Psoas muscle (tissue), 8 donors: ENCODE data around the gene SH3GL1. TPM values are rescaled to one million over a fixed set of nuclear protein-coding genes. Genes with fewer than 3 reads are reported as not detected.

Source experiments
- ATAC-seq, 4 donors: fragments of 200-7000 bp; cut with Tn5 transposase; one replicate each; pipeline ENCODE4 v1.9.1; 2020; ENCODE audit warnings: moderate library complexity in 3 of 4, mild to moderate bottlenecking in 2 of 4
- DNase-seq, 2 donors: peaks; one replicate each; pipeline ENCODE4 v3.0.0-alpha.2; 2020
- H3K27ac ChIP-seq: fragments of 200-600 bp; one replicate; pipeline ENCODE4 v1.8.0; 2022
- H3K27me3 ChIP-seq, 3 donors: fragments of 200-600 bp in 1 of 3; one replicate each; pipeline versions ENCODE4 v1.6.1 to v1.8.0; 2013 to 2022; ENCODE audit warnings: low read length in 2 of 3, mild to moderate bottlenecking in 2 of 3, moderate library complexity in 1 of 3; ENCODE audit not compliant: insufficient read depth in 3 of 3
- H3K36me3 ChIP-seq, 2 donors: fragments of 200-600 bp in 1 of 2; one replicate each; pipeline versions ENCODE4 v1.6.1 to v1.8.0; 2013 to 2022; ENCODE audit warnings: low read depth in 1 of 2, mild to moderate bottlenecking in 1 of 2, moderate library complexity in 1 of 2; ENCODE audit not compliant: insufficient read depth in 1 of 2
- H3K4me1 ChIP-seq: fragments of 200-600 bp; one replicate; pipeline ENCODE4 v1.8.0; 2022
- H3K4me3 ChIP-seq: fragments of 200-600 bp; one replicate; pipeline ENCODE4 v1.8.0; 2022; ENCODE audit warnings: mild to moderate bottlenecking
- H3K9me3 ChIP-seq: fragments of 200-600 bp; one replicate; pipeline ENCODE4 v1.8.0; 2022
- WGBS, 3 donors: extraction: QIAGEN DNeasy Blood & Tissue Kit; methylation state at CpG; one replicate each; pipeline versions ENCODE4 v1.1.6 to v1.1.7; 2013; 5-methylcytosine and 5-hydroxymethylcytosine counted together
- intact Hi-C, 2 donors: fragments of 100-400 bp; cut with DNase I; formaldehyde crosslinking; loops; one replicate each; pipeline versions ENCODE4 v1.11.0 to v1.14.2; 2022
- polyA plus RNA-seq, 3 donors: library from polyadenylated mRNA; stranded (reverse); fragments of 200-250 nt; gene quantifications; one replicate each; pipeline ENCODE4 v1.2.3, GENCODE V29; 2013
- total RNA-seq, 4 donors: library from RNA; stranded (reverse); fragmentation: NEBNext Ultra II Directional in 2 of 4; extraction: Animal tissue kit (Norgen Biotek cat#: 25700) in 2 of 4; gene quantifications; one replicate each; pipeline versions ENCODE4 v1.2.1 to v1.2.4, GENCODE V29; 2021 to 2023
- TF ChIP-seq, protein P1 (sequence below): fragments of 200-600 bp; IDR thresholded peaks from one replicate; pipeline ENCODE4 v1.8.0; 2022; ENCODE audit warnings: antibody characterized with exemption
- donor health status: healthy with polysubstance abuse.
- donor health status: DM: no; HTN: no; CAD: no; lungs with moderate emphysema.
- donor health status: Bipolar disorder and iron deficiency.
- donor health status: healthy.
- donor health status: DM: yes; HTN: yes; CAD: no.
- donor health status: DM: no; HTN: no; CAD: no.
- donor health status: DM: no; HTN: no; CAD: no.
- donor health status: DM: yes; HTN: yes; CAD: no.

SH3GL1 gene
- total and polyA plus RNA-seq, 7 donors: 16.0 to 85.6 (median 23.3) TPM

DNA sequence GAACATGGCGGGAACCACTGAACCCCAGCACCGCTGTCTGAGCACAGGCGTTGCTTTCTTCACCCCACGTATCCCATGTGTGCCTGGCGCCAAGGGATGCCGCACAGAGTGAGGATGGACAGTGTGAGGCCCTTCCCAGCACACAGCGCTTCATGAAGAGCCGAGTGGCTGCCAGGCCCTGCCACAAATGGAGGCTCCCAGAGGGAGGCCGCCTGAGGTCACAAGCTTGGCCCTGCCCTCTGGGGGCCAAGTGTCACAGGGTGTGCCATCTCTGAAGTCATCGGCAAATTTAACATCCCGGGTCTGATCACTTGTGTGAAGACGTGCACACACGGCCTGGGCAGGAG is 32.6 kb downstream of the SH3GL1 start:
- Histone ChIP-seq H3K4me3 (no peak overlapping the region), H3K4me1 (peaks cover 54% of the 10 kb centered on the region), H3K27ac (peak overlapping the region; percentile 85), H3K27me3 (no peaks in the 10 kb centered on the region), H3K9me3 (no peaks in the 10 kb centered on the region), H3K36me3 (peaks cover 0 to 36% of the 10 kb centered on the region in 2 donors)
- intact Hi-C loops: no loop called here
- TF ChIP-seq, protein P1, sequence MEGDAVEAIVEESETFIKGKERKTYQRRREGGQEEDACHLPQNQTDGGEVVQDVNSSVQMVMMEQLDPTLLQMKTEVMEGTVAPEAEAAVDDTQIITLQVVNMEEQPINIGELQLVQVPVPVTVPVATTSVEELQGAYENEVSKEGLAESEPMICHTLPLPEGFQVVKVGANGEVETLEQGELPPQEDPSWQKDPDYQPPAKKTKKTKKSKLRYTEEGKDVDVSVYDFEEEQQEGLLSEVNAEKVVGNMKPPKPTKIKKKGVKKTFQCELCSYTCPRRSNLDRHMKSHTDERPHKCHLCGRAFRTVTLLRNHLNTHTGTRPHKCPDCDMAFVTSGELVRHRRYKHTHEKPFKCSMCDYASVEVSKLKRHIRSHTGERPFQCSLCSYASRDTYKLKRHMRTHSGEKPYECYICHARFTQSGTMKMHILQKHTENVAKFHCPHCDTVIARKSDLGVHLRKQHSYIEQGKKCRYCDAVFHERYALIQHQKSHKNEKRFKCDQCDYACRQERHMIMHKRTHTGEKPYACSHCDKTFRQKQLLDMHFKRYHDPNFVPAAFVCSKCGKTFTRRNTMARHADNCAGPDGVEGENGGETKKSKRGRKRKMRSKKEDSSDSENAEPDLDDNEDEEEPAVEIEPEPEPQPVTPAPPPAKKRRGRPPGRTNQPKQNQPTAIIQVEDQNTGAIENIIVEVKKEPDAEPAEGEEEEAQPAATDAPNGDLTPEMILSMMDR: no peak
- 25 to 37% (median 31%) methylated on average over 13 of the region's 13 CpGs for WGBS, 3 donors
- no peak for DNase-seq
- ATAC-seq: peak; percentile 5 to 50 (median 34)

DNA sequence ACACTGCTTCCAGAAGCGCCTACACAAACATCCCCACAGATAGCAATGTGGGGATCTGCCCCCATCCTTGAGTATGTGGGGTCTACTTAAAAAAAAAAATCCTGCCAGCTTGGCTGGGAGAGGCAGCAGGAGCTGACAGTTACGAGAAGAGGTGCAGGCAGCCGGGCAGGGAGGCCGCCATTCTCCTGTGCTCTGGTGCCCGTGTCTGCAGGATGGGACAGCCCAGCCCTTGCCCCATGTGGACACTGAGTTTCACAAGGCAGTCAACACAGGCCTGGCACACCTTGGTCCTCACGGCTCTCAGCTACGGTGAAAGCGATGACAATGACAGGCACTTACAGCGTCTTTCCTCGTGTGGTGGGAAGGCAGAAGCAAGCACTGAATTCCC is 33.0 kb downstream of the SH3GL1 start:
- intact Hi-C loops: no loop called here
- TF ChIP-seq, protein P1: no peak
- H3K4me1 ChIP-seq: peaks cover 50% of the 10 kb centered on the region

DNA sequence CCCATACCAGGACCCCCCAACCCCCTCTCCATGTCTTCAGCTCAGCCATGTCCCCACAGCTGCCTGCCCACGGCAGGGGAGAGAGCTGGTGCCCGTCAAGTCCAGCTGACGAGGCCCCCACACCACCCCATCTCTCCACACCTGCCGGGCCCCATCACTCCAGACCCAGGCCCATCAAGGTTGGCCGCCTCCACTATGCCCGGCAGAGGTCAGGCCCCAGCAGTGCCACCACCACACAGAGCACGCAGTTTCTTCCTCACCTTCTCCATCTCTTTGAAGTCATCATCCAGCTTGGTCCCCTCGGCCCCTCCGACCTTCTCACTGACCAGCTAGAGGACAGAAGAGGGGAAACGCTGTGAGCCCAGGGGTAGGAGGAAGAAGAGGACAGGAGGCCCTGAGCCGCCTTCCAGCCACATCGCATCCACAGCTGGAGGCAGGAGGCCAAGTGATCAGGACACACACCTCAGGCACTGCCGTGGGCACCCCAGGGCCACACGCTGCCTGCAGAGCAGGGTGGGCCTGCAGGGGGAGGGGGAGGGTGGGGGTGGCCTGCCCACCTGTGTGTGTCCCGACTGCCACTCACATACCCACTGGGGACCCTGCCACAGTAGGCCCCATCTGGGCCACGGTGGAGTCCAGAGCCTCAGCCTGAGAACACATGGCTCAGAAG is 33.5 kb downstream of the SH3GL1 start:
- WGBS, 3 donors: 77 to 84% (median 79%) methylated on average over 16 of the region's 16 CpGs
- Histone ChIP-seq H3K9me3 (no peaks in the 10 kb centered on the region), H3K4me1 (peaks cover 45% of the 10 kb centered on the region), H3K36me3 (peaks cover 3 to 45% of the 10 kb centered on the region in 2 donors), H3K4me3 (no peak overlapping the region), H3K27me3 (no peaks in the 10 kb centered on the region), H3K27ac (no peak overlapping the region)
- ATAC-seq (no peak), DNase-seq (no peak)
- TF ChIP-seq, protein P1: no peak
- intact Hi-C loops: no loop called here

More for the DNA sequence above, 33.0 kb downstream of the SH3GL1 start:
- Histone ChIP-seq H3K9me3 (no peaks in the 10 kb centered on the region), H3K27ac (no peak overlapping the region), H3K27me3 (no peaks in the 10 kb centered on the region), H3K36me3 (peaks cover 0 to 40% of the 10 kb centered on the region in 2 donors), H3K4me3 (no peak overlapping the region)
- no peak for DNase-seq
- ATAC-seq: no peak
- 70 to 78% (median 74%) methylated on average over 10 of the region's 10 CpGs for WGBS, 3 donors

DNA sequence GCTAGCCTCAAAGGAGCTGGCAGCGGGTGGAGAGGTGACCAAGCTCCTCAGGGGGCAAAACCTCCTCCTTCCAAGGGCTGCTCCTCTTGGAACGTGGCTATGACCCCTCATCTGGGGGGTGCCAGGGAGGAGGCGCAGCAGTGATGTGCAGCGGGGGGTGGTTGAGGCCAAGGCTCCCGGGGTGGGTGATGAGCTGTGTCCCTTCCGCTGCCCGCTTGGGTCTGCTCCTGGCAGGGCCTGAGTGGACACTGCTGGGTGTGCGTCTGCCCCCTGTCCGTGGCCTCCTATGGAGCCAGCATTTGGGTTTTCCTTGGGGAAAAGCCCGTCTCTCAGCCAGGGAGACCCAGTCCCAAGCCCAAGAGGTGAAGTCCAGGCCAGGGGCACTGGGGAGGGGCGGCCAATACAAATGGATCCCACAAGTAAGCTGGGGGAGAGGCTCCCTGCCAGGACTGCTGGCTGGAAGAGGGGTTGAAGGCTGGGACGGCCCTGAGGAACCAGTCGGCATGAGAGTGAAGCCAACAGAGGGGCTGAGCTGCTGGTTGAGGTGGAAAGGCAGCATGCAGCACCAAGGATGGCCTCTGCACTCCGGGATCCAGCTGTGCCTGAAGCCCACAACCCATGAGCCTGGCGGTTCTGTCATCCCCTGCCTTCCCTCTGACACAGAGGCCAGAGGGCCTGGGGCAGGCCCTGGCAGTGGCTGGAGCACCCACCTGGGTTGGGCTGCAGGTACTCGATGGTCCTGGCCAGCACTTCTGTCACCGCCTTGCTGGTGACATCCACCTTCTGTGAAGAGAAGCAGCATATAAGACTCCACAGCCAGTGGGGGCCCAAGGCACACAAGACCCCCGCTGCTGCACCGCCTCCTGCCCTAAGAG is 34.3 kb downstream of the SH3GL1 start:
- Histone ChIP-seq H3K27ac (no peak overlapping the region), H3K4me3 (no peak overlapping the region), H3K4me1 (peaks cover 37% of the 10 kb centered on the region), H3K36me3 (peaks cover 3 to 53% of the 10 kb centered on the region in 2 donors), H3K9me3 (no peaks in the 10 kb centered on the region), H3K27me3 (no peaks in the 10 kb centered on the region)
- TF ChIP-seq, protein P1: no peak
- intact Hi-C loops: no loop called here
- DNase-seq (no peak), ATAC-seq (no peak)
- 91 to 94% (median 91%) methylated on average over 17 to 19 of the region's 19 CpGs for WGBS, 3 donors
